ENCODE measurements around the gene BCAR3. TPM values are rescaled to one million over a fixed set of nuclear protein-coding genes. Genes with fewer than 3 reads are reported as not detected.

BCAR3 gene
- total and polyA plus RNA-seq, 2 of the 4 experiments (the other 2 are of a cell fraction), result 41.4 to 46.4 TPM

DNA sequence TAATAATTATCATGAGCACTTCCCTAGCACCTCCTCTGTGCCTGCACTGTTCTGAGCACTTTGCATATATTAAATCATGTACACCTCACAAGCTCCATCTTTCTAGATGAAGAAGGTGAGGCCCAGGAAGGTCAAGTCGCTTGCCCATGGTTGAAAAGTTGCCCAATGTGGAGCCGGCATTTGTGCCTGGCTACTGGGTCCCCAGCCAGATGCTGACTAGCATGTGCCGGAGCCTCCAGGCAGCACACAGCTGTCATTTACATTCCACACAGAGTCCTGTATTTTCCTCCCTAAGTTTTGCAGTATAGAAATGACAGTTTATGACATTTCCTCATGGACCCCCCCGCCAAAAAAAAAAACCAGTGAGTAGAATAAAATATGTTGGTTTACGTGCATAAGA lies 94.3 kb downstream of the BCAR3 start:
- Histone ChIP-seq H3K9me3 (ENCODE audit: control insufficient read depth, insufficient read depth, low read length) (no peaks in the 10 kb centered on the region), H3K4me2 (ENCODE audit: low read depth, low read length) (no peak overlapping the region), H3K4me1 (ENCODE audit: control insufficient read depth, insufficient read depth, low read length) (peaks cover 9% of the 10 kb centered on the region), H3K9ac (ENCODE audit: low read depth, low read length) (no peak overlapping the region), H3K27me3 (ENCODE audit: control insufficient read depth, insufficient read depth, low read length) (no peaks in the 10 kb centered on the region), H2AK9ac (replicated peaks; ENCODE audit: low read depth, low read length, poor library complexity) (no peak overlapping the region), H4K91ac (ENCODE audit: insufficient read depth, low read depth, low read length) (no peak overlapping the region), H2BK20ac (ENCODE audit: low read depth, low read length) (no peak overlapping the region), H3K56ac (ENCODE audit: extremely low read depth, insufficient read depth, low read length) (no peak overlapping the region), H3K9me1 (ENCODE audit: insufficient read depth, low read length) (peaks cover 28% of the 10 kb centered on the region), H3K79me1 (ENCODE audit: low read depth in 1 of 2, low read length in 2 of 2) (peaks cover 51 to 87% of the 10 kb centered on the region in 2 experiments), H2BK120ac (ENCODE audit: low read depth, low read length) (no peak overlapping the region), H3K4ac (ENCODE audit: low read depth, low read length) (no peak overlapping the region), H3K23ac (ENCODE audit: low read depth, low read length) (no peak overlapping the region), H3K27ac (ENCODE audit: insufficient read depth, low read length) (no peak overlapping the region), H4K20me1 (ENCODE audit: insufficient read depth, low read length) (peaks cover 52% of the 10 kb centered on the region), H2AK5ac (ENCODE audit: low read depth, low read length) (no peak overlapping the region), H2AFZ (replicated peaks; ENCODE audit: low read length, poor library complexity) (no peak overlapping the region), H4K5ac (ENCODE audit: low read depth, low read length) (no peak overlapping the region), H3K36me3 (ENCODE audit: control insufficient read depth, insufficient read depth, low read length) (peaks cover 54% of the 10 kb centered on the region), H2BK5ac (ENCODE audit: low read depth, low read length, poor library complexity, severe bottlenecking) (no peak overlapping the region), H2BK15ac (ENCODE audit: low read depth, low read length) (no peak overlapping the region), H3K4me3 (ENCODE audit: insufficient read depth, low read depth, low read length) (no peak overlapping the region), H3K14ac (replicated peaks; ENCODE audit: low read depth, low read length) (no peak overlapping the region), H4K8ac (ENCODE audit: low read depth in 2 of 2, low read length in 2 of 2) (no peak overlapping the region), H3K18ac (ENCODE audit: low read depth, low read length) (no peak overlapping the region)
- TF ChIP-seq BHLHE40 (IDR thresholded peaks at IDR 0.05; ENCODE audit: low read depth, low read length) (no peak), CHD1 (IDR thresholded peaks at IDR 0.05; ENCODE audit: low read depth, low read length) (no peak), RFX5 (IDR thresholded peaks at IDR 0.05; ENCODE audit: low read depth, low read length) (no peak), RAD21 (IDR thresholded peaks at IDR 0.05; ENCODE audit: low read length) (no peak), CEBPB (IDR thresholded peaks at IDR 0.05; ENCODE audit: low read depth, low read length) (no peak), SMC3 (IDR thresholded peaks at IDR 0.05; ENCODE audit: low read depth, low read length) (no peak), MAZ (IDR thresholded peaks at IDR 0.05; ENCODE audit: borderline replicate concordance, low read depth, low read length) (no peak), USF2 (IDR thresholded peaks at IDR 0.05; ENCODE audit: low read depth, low read length) (no peak), FOS (IDR thresholded peaks at IDR 0.05; ENCODE audit: low read depth, low read length) (no peak), MAFK (IDR thresholded peaks at IDR 0.05; ENCODE audit: low read depth, low read length) (no peak)
- TF ChIP-seq, protein P1, sequence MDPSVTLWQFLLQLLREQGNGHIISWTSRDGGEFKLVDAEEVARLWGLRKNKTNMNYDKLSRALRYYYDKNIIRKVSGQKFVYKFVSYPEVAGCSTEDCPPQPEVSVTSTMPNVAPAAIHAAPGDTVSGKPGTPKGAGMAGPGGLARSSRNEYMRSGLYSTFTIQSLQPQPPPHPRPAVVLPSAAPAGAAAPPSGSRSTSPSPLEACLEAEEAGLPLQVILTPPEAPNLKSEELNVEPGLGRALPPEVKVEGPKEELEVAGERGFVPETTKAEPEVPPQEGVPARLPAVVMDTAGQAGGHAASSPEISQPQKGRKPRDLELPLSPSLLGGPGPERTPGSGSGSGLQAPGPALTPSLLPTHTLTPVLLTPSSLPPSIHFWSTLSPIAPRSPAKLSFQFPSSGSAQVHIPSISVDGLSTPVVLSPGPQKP (IDR thresholded peaks at IDR 0.05; ENCODE audit: borderline replicate concordance, low read depth, low read length), result no peak
- in situ Hi-C loops (cut with MboI; ENCODE audit: low sequenced_read_pairs), result no loop called here
- ATAC-seq (ENCODE audit: low read depth), result no peak
- dilution Hi-C loops (cut with HindIII; ENCODE audit: low sequenced_read_pairs, unreplicated experiment), result no loop called here
- CTCF ChIA-PET, result no interaction called here
- 70% methylated on average over 2 of the region's 5 CpGs; no CpG with 5 or more reads in 1 of the 2 experiments for WGBS, 2 experiments (ENCODE audit: extremely low coverage in 2 of 2, insufficient read length in 1 of 2)
- intact Hi-C loops (cut with micrococcal nuclease), result no loop called here
- no TSS peak for BruUV-seq (replicated peaks)
- POLR2A ChIA-PET (ENCODE audit: unreplicated experiment), result no interaction called here
- DNase-seq, result no peak

All from IMR-90 (cell line).